ENCODE results near the gene ZSCAN31. TPM values are rescaled to one million over a fixed set of nuclear protein-coding genes. Genes with fewer than 3 reads are reported as not detected.

The ZSCAN31 gene
- total and polyA plus RNA-seq, 2 of the 8 experiments (the other 6 are each of a cell fraction or from before 2014, with no cell fraction given): 1.9 to 7.0 TPM

DNA sequence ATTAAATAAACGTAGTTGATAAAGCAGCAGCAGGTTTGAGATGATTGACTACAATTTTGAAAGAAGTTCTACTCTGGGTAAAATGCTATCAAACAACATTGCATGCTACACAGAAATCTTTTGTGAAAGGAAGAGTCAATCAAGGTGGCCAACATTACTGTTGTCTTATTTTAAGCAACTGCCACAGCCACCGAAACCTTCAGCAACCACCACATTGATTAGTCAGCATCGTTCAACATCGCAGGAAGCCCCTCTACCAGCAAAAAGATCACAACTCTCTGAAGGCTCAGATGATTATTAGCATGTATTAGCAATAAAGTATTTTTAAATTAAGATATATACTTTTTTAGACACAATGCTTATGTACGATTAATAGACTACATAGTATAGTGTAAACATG, 40.6 kb downstream of the ZSCAN31 start:
- H3K23me2 ChIP-seq (ENCODE audit: low read depth, low read length): no peaks in the 10 kb centered on the region; the same call in 1 of the 2 replicates
- no peak overlapping the region for H2AFZ ChIP-seq (ENCODE audit: low read length)
- ChIA-PET CTCF (ENCODE audit: partially characterized antibody) (interaction anchor here (1.0 kb wide), 1 partner anchor 9 kb away, joined by 3 read pairs; no protein-coding TSS in a partner anchor), POLR2A (ENCODE audit: partially characterized antibody) (interaction anchor here (1.0 kb wide), 1 partner anchor 41 kb away, joined by 3 read pairs; the partner anchor contains the start of gene ZSCAN31)
- H3K36me3 ChIP-seq (ENCODE audit: control insufficient read depth in 2 of 4, insufficient read depth in 4 of 4, low read length in 3 of 4): peaks cover 0 to 7% (median 0%) of the 10 kb centered on the region in 4 experiments; a peak in 3 of 8 replicates
- H3K23ac ChIP-seq (ENCODE audit: insufficient read length): no peak overlapping the region
- no peak overlapping the region for H4K8ac ChIP-seq (ENCODE audit: extremely low read depth, insufficient read depth, low read length)
- no peak overlapping the region for H2BK12ac ChIP-seq (ENCODE audit: low read depth, low read length)
- H3K79me1 ChIP-seq (ENCODE audit: low read depth, low read length): no peaks in the 10 kb centered on the region
- H3K79me2 ChIP-seq (ENCODE audit: control insufficient read depth in 1 of 2, insufficient read depth in 2 of 2, low read length in 2 of 2): no peaks in the 10 kb centered on the region
- no peak overlapping the region for H4K91ac ChIP-seq (replicated peaks; ENCODE audit: insufficient read length, low read length)
- no peaks in the 10 kb centered on the region for H3K27me3 ChIP-seq (replicated peaks in 1 of 4; ENCODE audit: control insufficient read depth in 3 of 4, extremely low read depth in 1 of 4, insufficient read depth in 3 of 4, low read length in 3 of 4)
- DNase-seq (ENCODE audit: low read depth in 1 of 2, low spot score in 2 of 2) (no peak), FAIRE-seq (no peak)
- no peaks in the 10 kb centered on the region for H3K4me1 ChIP-seq (replicated peaks in 1 of 4; ENCODE audit: control insufficient read depth in 3 of 4, insufficient read depth in 4 of 4, low read length in 3 of 4)
- H3K9ac ChIP-seq (replicated peaks in 1 of 4; ENCODE audit: extremely low read depth in 1 of 4, low read depth in 3 of 4, low read length in 3 of 4): no peak overlapping the region
- 88% methylated on average over 5 of the region's 5 CpGs; no CpG with 5 or more reads in 1 of the 2 experiments for WGBS, 2 experiments (ENCODE audit: extremely low coverage in 1 of 2, insufficient coverage in 1 of 2, insufficient read length in 1 of 2, insufficient replicate concordance in 2 of 2, low coverage in 1 of 2, low lambda C conversion rate in 2 of 2, missing lambda C conversion rate in 1 of 2)
- H4K5ac ChIP-seq (ENCODE audit: insufficient read length, low read depth, low read length): no peak overlapping the region
- H2BK5ac ChIP-seq (ENCODE audit: low read depth, low read length): no peak overlapping the region
- no peak overlapping the region for H2AK5ac ChIP-seq (ENCODE audit: low read depth, low read length)
- no peak overlapping the region for H3K56ac ChIP-seq (replicated peaks; ENCODE audit: insufficient read length, low read depth, low read length)
- no peaks in the 10 kb centered on the region for H3K9me3 ChIP-seq (ENCODE audit: insufficient read depth in 2 of 2, low read depth in 1 of 2, low read length in 1 of 2)
- no peak overlapping the region for H3K27ac ChIP-seq (ENCODE audit: low read depth, low read length)
- no peak overlapping the region for H3K18ac ChIP-seq (ENCODE audit: extremely low read depth, low read length)
- H3K4me3 ChIP-seq (ENCODE audit: extremely low read depth in 1 of 4, insufficient read depth in 2 of 4, low read depth in 3 of 4, low read length in 4 of 4): no peak overlapping the region
- no peak overlapping the region for H2BK20ac ChIP-seq (ENCODE audit: low read length)
- no peak overlapping the region for H2BK15ac ChIP-seq (ENCODE audit: low read length)
- H4K20me1 ChIP-seq (replicated peaks in 1 of 2; ENCODE audit: control insufficient read depth in 1 of 2, insufficient read depth in 2 of 2, low read length in 2 of 2): no peaks in the 10 kb centered on the region
- no peak overlapping the region for H3K4me2 ChIP-seq (ENCODE audit: insufficient read depth in 1 of 2, low read depth in 2 of 2, low read length in 2 of 2)
- H3K4ac ChIP-seq (replicated peaks; ENCODE audit: insufficient read length, low read depth, low read length): no peak overlapping the region
- no peak overlapping the region for H3K14ac ChIP-seq (ENCODE audit: insufficient read length)
- no peak overlapping the region for H2BK120ac ChIP-seq (replicated peaks; ENCODE audit: low read depth, low read length)
- TF ChIP-seq SIRT6 (IDR thresholded peaks at IDR 0.05; ENCODE audit: low read length) (no peak), JUN (IDR thresholded peaks at IDR 0.05; ENCODE audit: low read depth, low read length) (no peak), CEBPB (IDR thresholded peaks at IDR 0.05; ENCODE audit: low read depth, low read length) (no peak), TAF7 (optimal IDR thresholded peaks at IDR 0.05; ENCODE audit: borderline replicate concordance, low read depth, low read length) (no peak), RNF2 (IDR thresholded peaks at IDR 0.05; ENCODE audit: borderline replicate concordance, low read depth, low read length, missing control alignments, poor library complexity, severe bottlenecking) (no peak), YY1 (IDR thresholded peaks at IDR 0.05; ENCODE audit: low read depth, low read length) (no peak), GTF2F1 (IDR thresholded peaks at IDR 0.05; ENCODE audit: borderline replicate concordance, low read depth, low read length) (no peak), POLR2AphosphoS5 (IDR thresholded peaks at IDR 0.05; ENCODE audit: low read depth, low read length) (no peak), BRCA1 (IDR thresholded peaks at IDR 0.05; ENCODE audit: low read depth, low read length) (no peak), RAD21 (IDR thresholded peaks at IDR 0.05 in 1 of 2, conservative IDR thresholded peaks at IDR 0.05 in 1 of 2; ENCODE audit: low read depth in 2 of 2, low read length in 2 of 2) (no peak)
- TF ChIP-seq, protein P1, sequence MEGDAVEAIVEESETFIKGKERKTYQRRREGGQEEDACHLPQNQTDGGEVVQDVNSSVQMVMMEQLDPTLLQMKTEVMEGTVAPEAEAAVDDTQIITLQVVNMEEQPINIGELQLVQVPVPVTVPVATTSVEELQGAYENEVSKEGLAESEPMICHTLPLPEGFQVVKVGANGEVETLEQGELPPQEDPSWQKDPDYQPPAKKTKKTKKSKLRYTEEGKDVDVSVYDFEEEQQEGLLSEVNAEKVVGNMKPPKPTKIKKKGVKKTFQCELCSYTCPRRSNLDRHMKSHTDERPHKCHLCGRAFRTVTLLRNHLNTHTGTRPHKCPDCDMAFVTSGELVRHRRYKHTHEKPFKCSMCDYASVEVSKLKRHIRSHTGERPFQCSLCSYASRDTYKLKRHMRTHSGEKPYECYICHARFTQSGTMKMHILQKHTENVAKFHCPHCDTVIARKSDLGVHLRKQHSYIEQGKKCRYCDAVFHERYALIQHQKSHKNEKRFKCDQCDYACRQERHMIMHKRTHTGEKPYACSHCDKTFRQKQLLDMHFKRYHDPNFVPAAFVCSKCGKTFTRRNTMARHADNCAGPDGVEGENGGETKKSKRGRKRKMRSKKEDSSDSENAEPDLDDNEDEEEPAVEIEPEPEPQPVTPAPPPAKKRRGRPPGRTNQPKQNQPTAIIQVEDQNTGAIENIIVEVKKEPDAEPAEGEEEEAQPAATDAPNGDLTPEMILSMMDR (IDR thresholded peaks at IDR 0.05; ENCODE audit: control extremely low read depth in 1 of 3, insufficient read depth in 1 of 3, low read depth in 1 of 3, low read length in 3 of 3): no peak

Data from H1 (cell line).